Endothelial cell of umbilical vein (primary cell): ENCODE data around the gene MED16. TPM values are rescaled to one million over a fixed set of nuclear protein-coding genes. Genes with fewer than 3 reads are reported as not detected.

Experiments used
- BruUV-seq: library from RNA; stranded (reverse); fragments of 400-500 nt; replicated peaks from 2 replicates; lab custom pipeline; 2021; lab: Mats Ljungman, UMichigan
- CTCF ChIA-PET: fragments of 300-600, 350-600 bp; sonication (Branson Sonifier 250); formaldehyde crosslinking; loops from one replicate; lab custom pipeline; 2021; ENCODE audit warnings: antibody characterized with exemption, inconsistent platforms; lab: Charles Lee
- POLR2A ChIA-PET: fragments of 300-600, 350-600 bp; sonication (Branson Sonifier 250); formaldehyde crosslinking; loops from one replicate; lab custom pipeline; 2021; ENCODE audit warnings: antibody characterized with exemption, inconsistent platforms; lab: Charles Lee
- DNase-seq: peaks from one replicate; pipeline ENCODE4 v3.0.0-alpha.2; 2011; ENCODE audit warnings: low read depth, low spot score
- FAIRE-seq: peaks from 2 replicates; lab custom pipeline; 2011; peaks lifted over from hg19 to GRCh38; lab: Jason Lieb, UNC
- H2AFZ ChIP-seq: 2 replicates; pipeline ENCODE4 v1.6.0; 2012; ENCODE audit warnings: low read depth, low read length, control low read depth, inconsistent platforms
- H3K27ac ChIP-seq: 2 replicates; pipeline ENCODE4 v1.5.1; 2011; ENCODE audit warnings: low read depth, mild to moderate bottlenecking, control low read depth, low read length, moderate library complexity; ENCODE audit not compliant: insufficient read depth
- H3K27me3 ChIP-seq, 2 experiments: 2 replicates each; pipeline versions ENCODE4 v1.6.0 to v1.6.1; 2011; ENCODE audit warnings: low read length in 2 of 2, mixed read lengths in 1 of 2; ENCODE audit not compliant: control insufficient read depth in 2 of 2, insufficient read depth in 2 of 2
- H3K36me3 ChIP-seq, 2 experiments: 2 replicates in 1 of 2; 3 replicates in 1 of 2; pipeline ENCODE4 v1.5.1; 2011; ENCODE audit warnings: low read length in 2 of 2, mild to moderate bottlenecking in 1 of 2, moderate library complexity in 1 of 2; ENCODE audit not compliant: control insufficient read depth in 2 of 2, insufficient read depth in 2 of 2; ENCODE audit errors: extremely low read depth in 1 of 2
- H3K4me1 ChIP-seq: 3 replicates; pipeline ENCODE4 v1.5.1; 2011; ENCODE audit warnings: mild to moderate bottlenecking, low read length; ENCODE audit not compliant: control insufficient read depth, insufficient read depth; ENCODE audit errors: extremely low read depth
- H3K4me2 ChIP-seq: 2 replicates; pipeline ENCODE4 v1.6.1; 2011; ENCODE audit warnings: low read length, control low read depth, mixed read lengths; ENCODE audit not compliant: insufficient read depth
- H3K4me3 ChIP-seq, 3 experiments: fragments of 200-600 bp in 1 of 3; sonication (generic), shearing (Covaris generic) in 1 of 3; replicated peaks in 1 of 3; 2 replicates each; pipeline ENCODE4 v1.5.1; 2011 to 2016; ENCODE audit warnings: control low read depth in 3 of 3, low read length in 3 of 3, mild to moderate bottlenecking in 2 of 3, inconsistent platforms in 1 of 3, low read depth in 1 of 3, moderate library complexity in 1 of 3; ENCODE audit not compliant: insufficient read depth in 1 of 3
- H3K79me2 ChIP-seq: 2 replicates; pipeline ENCODE4 v1.6.0; 2012; ENCODE audit warnings: low read length, inconsistent platforms; ENCODE audit not compliant: control insufficient read depth, insufficient read depth
- H3K9ac ChIP-seq: replicated peaks from 2 replicates; pipeline ENCODE3; 2011; ENCODE audit warnings: low read length, control low read depth; ENCODE audit not compliant: insufficient read depth; ENCODE audit errors: extremely low read depth
- H3K9me1 ChIP-seq: replicated peaks from 3 replicates; pipeline ENCODE4 v1.6.0; 2011; ENCODE audit warnings: mild to moderate bottlenecking, low read length; ENCODE audit not compliant: control insufficient read depth, insufficient read depth; ENCODE audit errors: extremely low read depth
- H3K9me3 ChIP-seq: replicated peaks from 2 replicates; pipeline ENCODE4 v1.5.1; 2012; ENCODE audit warnings: low read length, inconsistent platforms; ENCODE audit not compliant: control insufficient read depth, insufficient read depth
- H4K20me1 ChIP-seq: replicated peaks from 2 replicates; pipeline ENCODE3; 2011; ENCODE audit warnings: mild to moderate bottlenecking, low read length; ENCODE audit not compliant: control insufficient read depth, insufficient read depth; ENCODE audit errors: extremely low read depth
- EZH2 ChIP-seq: IDR thresholded peaks from 2 replicates; pipeline ENCODE4 v1.6.1; 2012; ENCODE audit warnings: borderline replicate concordance, low read depth, mild to moderate bottlenecking, moderate library complexity, low read length, inconsistent platforms; ENCODE audit not compliant: severe bottlenecking
- FOS ChIP-seq: IDR thresholded peaks from 2 replicates; pipeline ENCODE4 v1.6.1; 2011; ENCODE audit warnings: mild to moderate bottlenecking, low read length, moderate library complexity, borderline replicate concordance; ENCODE audit not compliant: insufficient read depth
- GATA2 ChIP-seq: IDR thresholded peaks from 2 replicates; pipeline ENCODE4 v1.7.0; 2011; ENCODE audit warnings: low read depth, mild to moderate bottlenecking, moderate library complexity, mixed read lengths, low read length; ENCODE audit not compliant: insufficient read length, insufficient read depth
- JUN ChIP-seq: IDR thresholded peaks from 2 replicates; pipeline ENCODE4 v1.6.1; 2011; ENCODE audit warnings: borderline replicate concordance, low read depth; ENCODE audit not compliant: insufficient read length, insufficient read depth
- MYC ChIP-seq: IDR thresholded peaks from one replicate; pipeline ENCODE4 v1.6.1; 2011; ENCODE audit warnings: mild to moderate bottlenecking, low read depth, low read length
- POLR2A ChIP-seq: IDR thresholded peaks from 2 replicates; pipeline ENCODE4 v1.6.1; 2012; ENCODE audit warnings: low read depth, mild to moderate bottlenecking, control low read depth, low read length
- POLR2AphosphoS5 ChIP-seq: IDR thresholded peaks from 2 replicates; pipeline ENCODE4 v1.6.1; 2012; ENCODE audit warnings: low read depth, mild to moderate bottlenecking, control low read depth, low read length, moderate library complexity; ENCODE audit not compliant: insufficient read depth
- dilution Hi-C: fragments of 300-500 bp; cut with MboI; formaldehyde crosslinking; loops from one replicate; pipeline ENCODE4 v1.15.0; 2019; ENCODE audit warnings: low sequenced_read_pairs; ENCODE audit not compliant: extremely low pct_ligation_motif_present
- intact Hi-C: fragments of 100-400 bp; cut with micrococcal nuclease; formaldehyde crosslinking; loops from one replicate; pipeline ENCODE4 v1.10.0; 2022
- polyA plus RNA-seq, 4 experiments: library from polyadenylated mRNA; depleted of rRNA in 3 of 4; stranded (reverse) in 3 of 4; unstranded in 1 of 4; fragments of >200 nt; gene quantifications; 2 replicates each; pipeline versions ENCODE4 v1.2.1 to v1.2.3, GENCODE V29; 2011 to 2012; ENCODE audit warnings: missing spikeins in 1 of 4
- total RNA-seq: library from RNA; stranded (reverse); gene quantifications from 2 replicates; pipeline ENCODE4 v1.2.3, GENCODE V29; 2021
- TF ChIP-seq, protein P1 (sequence below), 2 donors: IDR thresholded peaks; 1 replicate in 1 of 2; 2 replicates in 1 of 2; pipeline ENCODE4 v1.5.1; 2011; ENCODE audit warnings: low read length in 2 of 2, mild to moderate bottlenecking in 2 of 2, moderate library complexity in 2 of 2, control low read depth in 1 of 2, inconsistent platforms in 1 of 2, low read depth in 1 of 2; ENCODE audit not compliant: insufficient read depth in 1 of 2; ENCODE audit errors: extremely low read depth in 1 of 2
- TF ChIP-seq, protein P2 (sequence below): IDR thresholded peaks from 2 replicates; pipeline ENCODE4 v1.6.1; 2011; ENCODE audit not compliant: insufficient read depth, insufficient read length

Gene MED16
- total and polyA plus RNA-seq, 2 donors (not counting 3 experiments of a cell fraction or from before 2014, with no cell fraction given): 63.1 to 66.5 TPM

DNA sequence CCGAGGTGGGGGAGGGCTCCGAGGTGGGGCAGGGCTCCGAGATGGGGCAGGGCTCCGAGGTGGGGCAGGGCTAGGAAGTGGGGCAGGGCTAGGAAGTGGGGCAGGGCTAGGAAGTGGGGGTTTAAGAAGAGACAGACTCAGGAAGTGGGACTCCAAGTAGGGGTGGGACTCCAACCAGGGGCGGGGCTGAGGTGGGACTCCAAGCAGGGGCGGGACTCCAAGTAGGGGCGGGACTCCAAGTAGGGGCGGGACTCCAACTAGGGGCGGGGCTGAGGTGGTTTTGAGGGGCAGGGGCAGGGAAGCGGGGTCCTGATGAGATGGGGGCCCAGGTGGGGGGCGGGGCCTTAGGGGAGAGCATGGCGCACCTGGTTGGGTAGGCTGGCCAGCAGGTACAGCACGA is 19.9 kb downstream of the MED16 start:
- dilution Hi-C loops (no loop called here), intact Hi-C loops (no loop called here)
- no peak overlapping the region for H3K9ac ChIP-seq
- no peaks in the 10 kb centered on the region for H3K79me2 ChIP-seq
- no peak overlapping the region for H3K4me3 ChIP-seq
- H3K4me1 ChIP-seq: peaks cover 9% of the 10 kb centered on the region
- no peak for DNase-seq
- H3K27ac ChIP-seq: no peak overlapping the region
- FAIRE-seq: no peak
- POLR2A ChIA-PET: no interaction called here
- no TSS peak for BruUV-seq
- H4K20me1 ChIP-seq: no peaks in the 10 kb centered on the region
- no peak for TF ChIP-seq POLR2AphosphoS5
- no peak for TF ChIP-seq POLR2A
- no peak for TF ChIP-seq GATA2
- TF ChIP-seq JUN: no peak
- no peak for TF ChIP-seq FOS
- no peak for TF ChIP-seq EZH2
- TF ChIP-seq, protein P1, sequence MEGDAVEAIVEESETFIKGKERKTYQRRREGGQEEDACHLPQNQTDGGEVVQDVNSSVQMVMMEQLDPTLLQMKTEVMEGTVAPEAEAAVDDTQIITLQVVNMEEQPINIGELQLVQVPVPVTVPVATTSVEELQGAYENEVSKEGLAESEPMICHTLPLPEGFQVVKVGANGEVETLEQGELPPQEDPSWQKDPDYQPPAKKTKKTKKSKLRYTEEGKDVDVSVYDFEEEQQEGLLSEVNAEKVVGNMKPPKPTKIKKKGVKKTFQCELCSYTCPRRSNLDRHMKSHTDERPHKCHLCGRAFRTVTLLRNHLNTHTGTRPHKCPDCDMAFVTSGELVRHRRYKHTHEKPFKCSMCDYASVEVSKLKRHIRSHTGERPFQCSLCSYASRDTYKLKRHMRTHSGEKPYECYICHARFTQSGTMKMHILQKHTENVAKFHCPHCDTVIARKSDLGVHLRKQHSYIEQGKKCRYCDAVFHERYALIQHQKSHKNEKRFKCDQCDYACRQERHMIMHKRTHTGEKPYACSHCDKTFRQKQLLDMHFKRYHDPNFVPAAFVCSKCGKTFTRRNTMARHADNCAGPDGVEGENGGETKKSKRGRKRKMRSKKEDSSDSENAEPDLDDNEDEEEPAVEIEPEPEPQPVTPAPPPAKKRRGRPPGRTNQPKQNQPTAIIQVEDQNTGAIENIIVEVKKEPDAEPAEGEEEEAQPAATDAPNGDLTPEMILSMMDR (IDR thresholded peaks at IDR 0.05; ENCODE audit: extremely low read depth in 1 of 2, insufficient read depth in 1 of 2, low read depth in 1 of 2, low read length in 2 of 2): no peak
- no peak for TF ChIP-seq MYC
- TF ChIP-seq, protein P2, sequence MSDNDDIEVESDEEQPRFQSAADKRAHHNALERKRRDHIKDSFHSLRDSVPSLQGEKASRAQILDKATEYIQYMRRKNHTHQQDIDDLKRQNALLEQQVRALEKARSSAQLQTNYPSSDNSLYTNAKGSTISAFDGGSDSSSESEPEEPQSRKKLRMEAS: no peak
- H3K9me3 ChIP-seq: no peaks in the 10 kb centered on the region
- H3K4me2 ChIP-seq: no peak overlapping the region
- CTCF ChIA-PET: interaction anchor here (1.2 to 2.0 kb wide), 2 partner anchors 10 to 16 kb away, joined by 4 to 7 read pairs; no protein-coding TSS in a partner anchor
- no peaks in the 10 kb centered on the region for H3K27me3 ChIP-seq
- H3K9me1 ChIP-seq: no peaks in the 10 kb centered on the region
- H2AFZ ChIP-seq: no peak overlapping the region
- peaks cover 0 to 21% of the 10 kb centered on the region in 2 experiments for H3K36me3 ChIP-seq
